HG02885 (cell line): ENCODE data around the gene DAP.
"Not testable (repeated sequence)": the region's sequence is repeated elsewhere in the genome, so short reads cannot be mapped to it uniquely, and the experiment has no call there.

Experiments used
- ATAC-seq: cut with Tn5 transposase; IDR thresholded peaks from one replicate; pipeline ENCODE4 v1.9.1; 2021; ENCODE audit warnings: mild to moderate bottlenecking; ENCODE audit not compliant: unreplicated experiment, poor library complexity

Gene DAP

DNA sequence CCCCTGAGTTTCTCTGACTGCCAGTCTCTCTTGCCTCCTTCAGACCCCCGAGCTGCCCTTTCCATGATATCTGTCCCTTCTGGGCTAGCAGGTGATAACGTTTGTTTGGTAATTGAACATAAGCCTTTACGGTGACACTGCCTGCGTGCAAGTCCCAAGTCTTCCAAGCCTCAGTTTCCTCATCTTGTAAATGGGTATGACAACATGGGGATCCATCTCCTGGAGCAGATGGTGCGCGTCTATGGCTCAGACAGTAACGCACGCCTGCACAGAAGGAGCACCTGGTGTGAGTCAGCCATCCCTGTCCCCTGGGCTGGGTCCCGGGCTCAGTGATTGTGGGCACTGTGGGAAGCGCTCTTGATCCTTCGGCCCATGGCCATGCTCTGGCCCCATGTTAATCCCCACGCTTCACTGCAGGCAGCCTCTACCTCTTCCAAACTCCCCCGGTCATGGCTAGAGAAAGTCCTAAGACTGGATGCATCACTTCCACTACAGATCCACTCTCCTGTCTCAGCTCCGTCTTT, 85.8 kb downstream of the DAP start:
- no peak for ATAC-seq

GRCh38 chr5:10674582-10674981, 86.5 kb downstream of the DAP start:
- ATAC-seq, result no peak

- no peak for ATAC-seq
These were observed 86.9 kb downstream of the DAP start for GRCh38 chr5:10674096-10674495.

DNA sequence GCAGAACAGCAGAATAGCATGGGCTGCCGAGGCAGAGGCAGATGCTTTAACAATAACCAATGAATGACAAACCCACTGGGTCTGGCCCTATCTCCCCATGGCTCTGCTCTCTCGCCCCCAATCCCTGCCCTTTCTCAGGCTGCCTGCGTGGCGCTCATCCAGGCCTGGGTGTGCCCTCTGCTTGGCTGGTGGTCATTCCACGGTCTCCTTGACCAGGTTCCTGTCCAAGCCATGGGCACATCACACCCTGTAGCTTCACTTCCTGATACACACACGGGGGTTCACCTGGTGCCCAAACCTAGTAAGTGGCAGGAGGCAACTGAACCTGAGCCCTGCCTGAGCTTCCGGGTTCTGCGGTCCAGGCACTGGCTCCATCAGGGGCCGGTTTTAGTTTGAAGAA, 87.6 kb downstream of the DAP start:
- ATAC-seq, result no peak

GRCh38 chr5:10673017-10673389, 88.0 kb downstream of the DAP start:
- no peak for ATAC-seq

DNA sequence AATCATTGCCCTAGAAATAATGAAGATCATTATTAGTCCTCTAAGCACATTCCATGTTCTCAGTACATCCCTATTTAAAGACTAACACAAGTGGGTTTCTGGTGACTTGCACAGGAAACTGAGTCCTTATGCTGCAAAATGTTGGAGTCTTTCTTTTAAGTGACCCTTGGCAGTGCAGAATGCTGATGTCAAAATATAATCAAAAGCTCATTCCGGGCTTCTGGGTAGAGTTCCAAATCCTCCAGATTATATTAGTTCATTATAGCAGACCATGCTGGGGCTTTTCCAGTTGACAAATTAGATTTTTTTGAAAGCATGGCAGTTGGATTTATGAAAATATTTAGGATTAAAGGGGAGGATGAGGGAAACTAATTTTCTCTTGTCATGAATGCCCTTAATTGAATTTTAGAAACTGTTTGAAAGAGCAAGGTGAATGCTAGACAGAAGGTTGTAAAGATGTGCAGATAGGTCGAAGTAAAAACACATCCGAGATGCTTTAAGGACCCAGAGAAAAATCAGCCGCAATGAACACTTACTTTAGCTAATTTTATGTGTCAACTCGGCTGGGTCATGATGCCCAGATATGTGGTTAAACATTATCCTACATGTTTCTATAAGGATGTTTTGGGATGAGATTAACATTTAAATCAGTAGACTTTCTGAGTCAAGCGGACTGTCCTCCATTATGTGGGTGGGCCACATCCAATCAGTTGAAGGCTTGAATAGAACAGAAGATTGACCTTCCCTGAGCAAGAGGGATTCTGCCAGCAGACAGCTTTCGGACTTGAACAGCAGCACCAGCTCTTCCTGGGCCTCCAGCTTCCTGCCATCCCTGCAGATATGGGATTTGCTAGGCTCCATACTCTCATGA, 88.7 kb downstream of the DAP start:
- no peak for ATAC-seq

- ATAC-seq, result no peak
These were observed 89.7 kb downstream of the DAP start for GRCh38 chr5:10671041-10672008.

GRCh38 chr5:10669983-10670382, 91.1 kb downstream of the DAP start:
- no peak for ATAC-seq

DNA sequence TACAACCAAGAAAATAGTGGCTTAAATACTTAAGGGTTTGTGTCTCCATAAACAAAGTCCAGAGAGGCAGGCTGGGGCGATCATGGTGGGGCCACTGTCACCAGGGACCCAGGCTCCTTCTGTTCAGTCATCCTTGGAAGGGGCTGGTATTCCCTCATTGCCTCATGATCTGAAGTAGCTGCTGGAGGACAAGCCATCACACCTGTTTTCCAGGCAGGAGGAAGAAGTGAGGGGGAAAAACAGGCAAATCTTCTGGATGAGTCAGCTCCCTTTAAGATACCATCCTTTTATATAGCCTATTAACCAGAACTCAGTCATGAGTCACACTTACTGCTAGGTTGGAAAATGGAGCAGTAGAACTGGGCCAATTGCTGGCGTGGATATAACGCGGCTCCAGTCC, 92.3 kb downstream of the DAP start:
- ATAC-seq, result no peak

DNA sequence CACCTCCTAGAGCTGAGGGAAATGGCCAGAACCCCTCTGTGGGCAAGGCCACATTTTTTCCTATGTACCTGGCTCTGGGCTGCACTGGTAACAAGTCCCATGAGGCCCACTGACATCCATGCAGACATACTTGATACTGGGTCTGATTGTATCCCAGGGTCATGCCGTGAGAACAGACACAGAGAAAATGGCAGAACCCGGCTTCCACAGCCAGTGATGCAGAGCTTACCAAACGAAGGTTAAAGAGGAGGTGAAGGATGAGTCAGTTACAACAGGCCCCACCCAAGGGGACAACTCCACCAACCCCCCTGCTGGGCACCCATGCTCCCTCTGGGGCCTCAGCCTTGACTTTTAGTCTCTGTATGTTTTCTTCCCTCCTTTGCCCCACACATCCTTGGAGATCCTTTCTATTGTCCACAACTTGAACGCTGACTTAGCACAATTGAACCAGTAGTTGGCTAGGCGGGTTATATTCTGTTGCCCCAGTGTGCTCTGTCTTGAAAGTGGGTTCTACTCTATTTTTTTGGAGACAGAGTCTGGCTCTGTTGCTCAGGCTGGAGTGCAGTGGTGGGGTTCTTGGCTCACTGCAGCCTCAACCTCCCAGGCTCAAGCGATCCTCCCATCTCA, 93.5 kb downstream of the DAP start:
- no peak for ATAC-seq

GRCh38 chr5:10666531-10667299, 94.3 kb downstream of the DAP start:
- no peak for ATAC-seq

GRCh38 chr5:10665799-10666198, 95.2 kb downstream of the DAP start:
- no peak for ATAC-seq

- ATAC-seq, result not testable (repeated sequence)
These were observed 96.8 kb downstream of the DAP start for GRCh38 chr5:10664180-10664769.

DNA sequence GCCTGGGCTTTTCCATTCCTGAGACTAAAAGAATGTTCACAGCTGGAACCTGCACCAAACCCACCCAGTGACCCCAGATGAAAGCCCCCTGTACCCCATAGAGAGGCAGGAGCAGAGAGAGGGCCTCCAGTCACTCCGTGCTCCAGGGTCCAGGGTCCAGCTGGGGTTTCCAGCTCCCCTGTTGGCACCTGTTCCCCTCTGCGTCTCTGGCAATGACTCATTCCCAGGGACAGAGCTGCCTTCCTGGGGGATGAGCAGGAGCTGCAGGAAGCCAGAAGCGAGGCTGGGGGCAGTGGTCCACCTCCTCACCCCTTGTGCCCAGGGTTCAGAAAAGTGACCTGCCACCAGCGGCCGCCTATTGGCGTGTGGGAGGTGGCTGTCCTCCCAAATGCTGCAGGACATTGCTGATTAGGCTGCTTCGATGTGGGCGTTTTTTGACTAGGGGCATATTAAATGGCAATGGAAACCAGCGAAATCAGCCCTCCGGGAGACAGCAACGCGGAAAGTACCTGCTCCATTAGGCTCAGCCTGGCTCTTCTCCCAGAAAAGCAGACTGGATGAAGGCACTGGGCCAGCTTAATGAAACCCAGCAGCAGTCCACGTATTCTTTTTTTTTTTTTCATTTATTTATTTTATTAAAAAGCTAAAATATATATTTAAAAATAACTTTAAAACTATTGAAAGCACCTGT, 97.4 kb downstream of the DAP start:
- ATAC-seq, result no peak

- no peak for ATAC-seq
These were observed 98.2 kb downstream of the DAP start for GRCh38 chr5:10662661-10663488.

DNA sequence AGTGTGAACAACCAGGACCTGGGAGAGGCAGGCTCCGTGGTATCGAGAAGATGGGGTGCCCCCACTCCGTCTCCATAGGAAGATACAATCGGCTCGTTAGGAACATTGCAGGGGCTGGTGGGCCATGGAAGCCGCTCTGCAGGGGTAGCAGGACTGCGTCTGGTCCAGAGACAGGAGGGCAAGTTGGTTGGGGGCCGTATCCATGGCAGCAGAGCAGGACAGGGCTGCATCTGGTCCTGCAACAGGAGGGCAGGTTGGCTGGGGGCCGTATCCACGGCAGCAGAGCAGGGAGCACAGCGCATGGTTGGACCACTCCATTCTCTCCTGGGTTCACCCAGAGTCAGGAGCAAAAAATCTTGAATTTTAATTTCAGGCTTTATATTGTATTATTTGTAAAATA, 99.0 kb downstream of the DAP start:
- ATAC-seq, result no peak

GRCh38 chr5:10661401-10661800, 99.6 kb downstream of the DAP start:
- no peak for ATAC-seq
